ENCODE data around the gene TM4SF18.

The TM4SF18 gene

DNA sequence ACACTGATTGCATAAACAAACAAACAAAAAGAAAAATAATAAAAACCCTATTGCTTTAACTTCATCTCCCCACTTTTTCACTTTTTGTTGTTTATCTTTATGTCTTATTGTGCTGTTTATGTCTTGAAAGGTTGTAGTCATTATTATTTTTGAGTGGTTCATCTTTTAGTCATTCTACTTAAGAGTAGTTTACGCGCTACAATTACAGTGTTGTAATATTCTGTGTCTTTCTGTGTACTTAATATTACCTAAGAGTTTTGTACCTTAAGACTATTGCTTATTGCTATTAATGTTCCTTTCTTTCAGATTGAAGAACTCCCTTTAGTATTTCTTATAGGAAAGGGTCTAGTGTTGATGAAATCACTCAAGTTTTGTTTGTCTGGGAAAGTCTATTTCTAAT, 28.1 kb downstream of the TM4SF18 start:
- Histone ChIP-seq H3K36me3 (ENCODE audit: insufficient read depth, low read length) (no peaks in the 10 kb centered on the region), H3K9ac (ENCODE audit: low read depth, low read length) (no peak overlapping the region), H3K4me1 (ENCODE audit: insufficient read depth, low read length) (peaks cover 3% of the 10 kb centered on the region), H3K9me3 (ENCODE audit: control insufficient read depth, insufficient read depth, low read length) (no peaks in the 10 kb centered on the region; the same call in 1 of the 2 replicates)

DNA sequence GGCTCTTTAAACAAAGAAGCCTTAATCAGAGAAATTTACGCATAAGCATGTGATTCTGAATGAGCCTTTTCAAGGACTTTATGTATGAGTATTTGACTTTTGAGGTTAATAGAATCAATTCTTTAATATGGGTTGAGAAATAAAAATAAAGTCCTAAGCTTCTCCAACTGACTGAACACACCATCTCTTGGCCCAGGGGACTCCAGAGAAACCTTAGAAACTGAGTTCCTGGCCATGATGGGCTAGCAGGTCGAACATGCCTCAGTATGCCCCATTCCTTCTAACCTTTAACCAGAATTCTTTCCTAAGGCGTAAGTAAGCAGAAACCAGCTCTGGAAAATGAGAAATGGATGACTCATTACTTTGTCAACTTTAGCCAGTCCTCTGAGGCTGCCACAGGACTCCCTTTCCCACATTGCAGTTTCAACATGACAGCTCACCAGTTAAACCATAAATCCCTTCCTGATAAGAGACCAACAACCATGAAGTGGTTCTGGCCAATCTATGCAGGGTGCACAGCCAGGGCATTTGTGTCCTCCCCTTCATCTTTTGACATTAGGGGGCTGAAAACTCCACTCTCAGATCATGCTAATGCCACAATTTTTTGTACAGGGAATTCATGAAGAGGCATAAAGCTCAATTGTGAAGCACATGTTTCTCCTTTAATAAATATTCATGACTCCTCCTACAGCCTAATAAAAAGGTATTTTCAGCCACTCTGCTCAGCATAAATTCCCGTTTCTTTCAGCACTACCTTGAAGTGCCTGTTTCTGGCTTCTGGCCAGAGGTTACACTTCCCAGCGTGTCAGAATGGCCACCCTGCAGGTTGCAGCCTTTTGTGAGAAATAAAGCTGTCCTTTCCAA, 33.3 kb downstream of the TM4SF18 start:
- Histone ChIP-seq H3K4me1 (ENCODE audit: insufficient read depth, low read length) (peaks cover 9% of the 10 kb centered on the region), H3K9ac (ENCODE audit: low read depth, low read length) (no peak overlapping the region), H3K36me3 (ENCODE audit: insufficient read depth, low read length) (no peaks in the 10 kb centered on the region), H3K9me3 (ENCODE audit: control insufficient read depth, insufficient read depth, low read length) (no peaks in the 10 kb centered on the region; the same call in 1 of the 2 replicates)

DNA sequence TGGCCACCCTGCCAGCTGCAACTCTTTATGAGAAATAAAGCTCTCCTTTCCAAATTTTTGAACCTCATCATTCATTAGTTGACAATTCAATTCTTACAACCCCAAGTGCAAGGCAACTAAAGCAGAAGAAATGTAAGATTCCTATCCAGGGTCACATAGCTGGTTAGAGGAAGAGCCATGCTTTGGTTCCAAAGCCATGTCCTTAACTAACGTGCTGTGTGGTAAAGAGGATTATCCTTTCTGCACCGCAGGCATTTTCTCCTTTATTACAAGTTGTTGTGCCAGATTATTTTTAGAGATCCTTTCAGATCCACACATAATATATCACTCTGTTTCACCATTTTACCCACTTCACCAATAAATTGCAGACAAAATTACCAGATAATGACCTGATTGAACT, 36.5 kb downstream of the TM4SF18 start:
- Histone ChIP-seq H3K36me3 (ENCODE audit: insufficient read depth, low read length) (no peaks in the 10 kb centered on the region), H3K9ac (ENCODE audit: low read depth, low read length) (no peak overlapping the region), H3K4me1 (ENCODE audit: insufficient read depth, low read length) (peaks cover 9% of the 10 kb centered on the region), H3K9me3 (ENCODE audit: control insufficient read depth, insufficient read depth, low read length) (no peaks in the 10 kb centered on the region)

DNA sequence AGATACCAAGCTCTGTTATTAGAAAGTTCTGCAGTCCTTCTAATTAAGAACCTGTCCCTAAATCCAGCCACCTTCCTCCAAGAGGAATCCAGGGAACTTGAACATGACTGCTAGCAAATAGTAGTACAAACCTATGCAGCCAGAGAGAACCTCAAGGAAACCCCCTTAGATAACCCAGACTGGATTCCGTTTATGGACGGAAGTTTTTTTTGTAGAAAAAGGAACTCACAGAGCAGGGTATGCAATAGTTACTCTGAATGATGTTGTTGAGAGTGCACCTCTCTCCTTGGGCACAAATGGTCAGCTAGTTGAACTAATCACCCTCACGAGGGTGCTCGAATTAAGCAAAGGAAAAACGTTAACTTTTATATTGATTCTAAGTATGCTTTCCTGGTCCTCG, 40.8 kb downstream of the TM4SF18 start:
- H3K4me1 ChIP-seq (ENCODE audit: insufficient read depth, low read length), result no peaks in the 10 kb centered on the region
- no peaks in the 10 kb centered on the region for H3K9me3 ChIP-seq (ENCODE audit: control insufficient read depth, insufficient read depth, low read length)
- H3K9ac ChIP-seq (ENCODE audit: low read depth, low read length), result no peak overlapping the region
- H3K36me3 ChIP-seq (ENCODE audit: insufficient read depth, low read length), result no peaks in the 10 kb centered on the region

DNA sequence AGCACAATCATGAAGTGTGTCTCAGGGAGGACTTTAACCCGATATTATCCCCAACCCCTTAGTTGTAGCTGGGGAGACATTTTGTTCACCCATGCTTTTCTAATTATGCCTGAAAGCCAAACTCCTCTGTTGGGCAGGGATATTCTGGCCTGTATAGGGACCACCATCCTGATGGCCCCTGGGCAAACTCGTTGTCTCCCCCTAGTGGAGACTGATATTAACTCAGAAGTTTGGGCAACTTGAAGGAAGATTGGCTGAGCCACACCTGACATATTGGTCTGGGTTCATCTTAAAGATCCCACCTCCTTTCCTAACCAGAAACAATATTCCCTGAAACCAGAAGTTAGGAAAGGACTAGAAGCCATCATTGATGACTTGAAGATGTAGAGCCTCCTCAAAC, 42.3 kb downstream of the TM4SF18 start:
- no peaks in the 10 kb centered on the region for H3K4me1 ChIP-seq (ENCODE audit: insufficient read depth, low read length)
- H3K9me3 ChIP-seq (ENCODE audit: control insufficient read depth, insufficient read depth, low read length), result no peaks in the 10 kb centered on the region
- no peaks in the 10 kb centered on the region for H3K36me3 ChIP-seq (ENCODE audit: insufficient read depth, low read length)
- H3K9ac ChIP-seq (ENCODE audit: low read depth, low read length), result no peak overlapping the region

DNA sequence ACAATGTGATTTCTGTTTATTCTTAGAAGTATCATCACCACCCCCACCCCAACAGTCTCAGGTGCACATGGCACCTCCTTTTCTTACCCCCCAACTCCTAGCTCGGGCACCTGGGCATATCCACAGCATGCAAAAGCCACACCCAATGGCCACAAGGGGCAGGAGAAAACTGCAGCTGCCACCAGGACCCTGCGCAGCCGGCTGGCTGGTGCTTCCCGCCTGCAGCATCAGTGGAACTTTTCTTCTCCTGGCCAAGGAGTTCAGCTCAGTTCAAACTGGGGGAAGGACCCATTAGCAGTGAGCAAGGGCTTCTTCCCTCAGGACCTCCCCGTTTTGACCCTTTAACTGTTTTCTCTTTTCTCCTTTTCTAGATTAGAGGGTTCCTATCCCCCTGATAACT, 44.8 kb downstream of the TM4SF18 start:
- no peaks in the 10 kb centered on the region for H3K4me1 ChIP-seq (ENCODE audit: insufficient read depth, low read length)
- no peaks in the 10 kb centered on the region for H3K36me3 ChIP-seq (ENCODE audit: insufficient read depth, low read length)
- H3K9me3 ChIP-seq (ENCODE audit: control insufficient read depth, insufficient read depth, low read length), result no peaks in the 10 kb centered on the region
- H3K9ac ChIP-seq (ENCODE audit: low read depth, low read length), result no peak overlapping the region

DNA sequence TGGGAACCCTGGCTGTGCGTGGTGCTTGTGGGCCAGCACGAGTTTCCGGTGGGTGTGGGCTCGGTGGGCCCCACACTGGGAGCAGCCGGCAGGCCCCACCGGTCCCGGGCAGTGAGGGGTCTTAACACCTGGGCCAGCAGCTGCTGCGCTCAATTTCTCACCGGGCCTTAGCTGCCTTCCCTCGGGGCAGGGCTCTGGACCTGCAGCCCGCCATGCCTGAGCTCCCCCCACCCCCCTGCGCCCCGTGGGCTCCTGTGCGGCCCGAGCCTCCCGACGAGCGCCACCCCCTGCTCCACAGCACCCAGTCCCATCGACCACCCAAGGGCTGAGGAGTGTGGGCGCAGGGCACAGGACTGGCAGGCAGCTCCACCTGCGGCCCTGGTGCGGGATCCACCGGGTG, 49.4 kb downstream of the TM4SF18 start:
- Histone ChIP-seq H3K9ac (ENCODE audit: low read depth, low read length) (no peak overlapping the region), H3K36me3 (ENCODE audit: insufficient read depth, low read length) (no peaks in the 10 kb centered on the region), H3K9me3 (ENCODE audit: control insufficient read depth, insufficient read depth, low read length) (no peaks in the 10 kb centered on the region), H3K4me1 (ENCODE audit: insufficient read depth, low read length) (no peaks in the 10 kb centered on the region)

DNA sequence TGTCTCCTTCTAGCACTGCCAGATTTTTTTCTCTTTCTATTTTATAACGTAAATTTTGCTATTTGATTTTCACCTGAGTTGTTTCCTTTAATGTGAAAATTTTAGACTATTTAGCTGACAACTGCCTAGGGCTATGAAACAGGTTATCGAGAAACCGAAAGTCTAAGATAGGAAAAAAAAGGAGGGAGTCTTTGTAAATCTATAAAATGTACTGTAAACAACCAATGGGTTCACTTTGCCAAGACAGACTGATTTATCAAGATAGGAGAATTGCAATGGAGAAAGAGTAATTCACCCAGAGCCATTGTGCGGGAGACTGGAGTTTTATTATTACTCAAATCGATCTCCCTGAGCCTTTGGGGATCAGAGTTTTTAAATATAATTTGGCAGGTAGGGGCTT, 50.0 kb downstream of the TM4SF18 start:
- Histone ChIP-seq H3K4me1 (ENCODE audit: insufficient read depth, low read length) (no peaks in the 10 kb centered on the region), H3K9me3 (ENCODE audit: control insufficient read depth, insufficient read depth, low read length) (no peaks in the 10 kb centered on the region), H3K9ac (ENCODE audit: low read depth, low read length) (no peak overlapping the region), H3K36me3 (ENCODE audit: insufficient read depth, low read length) (no peaks in the 10 kb centered on the region)

DNA sequence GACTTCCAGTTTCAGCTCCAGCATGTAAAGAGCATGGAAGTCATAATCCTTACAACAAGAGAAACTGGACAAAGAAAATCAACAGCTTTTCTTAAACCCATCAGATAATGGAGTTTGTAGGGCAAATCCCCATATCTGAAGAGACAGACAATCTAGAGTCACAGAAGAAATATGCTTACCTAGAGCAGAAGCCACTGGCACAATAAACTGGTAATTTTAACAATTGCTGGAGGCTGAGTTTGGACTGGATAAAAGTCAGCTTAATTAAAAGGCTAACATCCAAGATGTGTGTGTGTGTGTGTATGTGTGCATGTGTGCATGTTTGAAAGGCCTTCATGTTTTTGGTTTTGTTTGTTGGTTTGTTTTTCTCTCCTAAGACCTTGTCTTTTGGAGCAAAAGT, 50.6 kb downstream of the TM4SF18 start:
- no peaks in the 10 kb centered on the region for H3K36me3 ChIP-seq (ENCODE audit: insufficient read depth, low read length)
- no peaks in the 10 kb centered on the region for H3K4me1 ChIP-seq (ENCODE audit: insufficient read depth, low read length)
- no peaks in the 10 kb centered on the region for H3K9me3 ChIP-seq (ENCODE audit: control insufficient read depth, insufficient read depth, low read length)
- no peak overlapping the region for H3K9ac ChIP-seq (ENCODE audit: low read depth, low read length)

DNA sequence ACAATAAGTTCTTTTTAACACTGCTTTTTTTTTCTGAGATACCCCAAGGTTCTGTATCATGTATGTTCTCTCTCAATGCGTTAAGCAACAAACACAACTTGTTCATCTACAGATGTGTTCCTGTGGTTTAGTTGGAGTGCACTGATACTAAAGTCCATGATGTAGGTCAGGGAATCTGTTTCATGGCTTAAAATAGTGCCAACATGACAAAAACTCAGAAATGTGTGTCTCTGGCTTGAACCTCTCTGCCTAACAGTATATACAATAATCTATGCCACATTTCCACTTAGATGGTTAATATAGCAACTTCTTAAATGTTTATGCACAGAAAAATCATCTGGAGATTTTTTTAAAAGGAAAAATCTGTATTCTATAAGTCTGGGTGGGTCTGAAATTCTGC, 51.1 kb downstream of the TM4SF18 start:
- no peaks in the 10 kb centered on the region for H3K36me3 ChIP-seq (ENCODE audit: insufficient read depth, low read length)
- H3K4me1 ChIP-seq (ENCODE audit: insufficient read depth, low read length), result no peaks in the 10 kb centered on the region
- no peak overlapping the region for H3K9ac ChIP-seq (ENCODE audit: low read depth, low read length)
- H3K9me3 ChIP-seq (ENCODE audit: control insufficient read depth, insufficient read depth, low read length), result no peaks in the 10 kb centered on the region

DNA sequence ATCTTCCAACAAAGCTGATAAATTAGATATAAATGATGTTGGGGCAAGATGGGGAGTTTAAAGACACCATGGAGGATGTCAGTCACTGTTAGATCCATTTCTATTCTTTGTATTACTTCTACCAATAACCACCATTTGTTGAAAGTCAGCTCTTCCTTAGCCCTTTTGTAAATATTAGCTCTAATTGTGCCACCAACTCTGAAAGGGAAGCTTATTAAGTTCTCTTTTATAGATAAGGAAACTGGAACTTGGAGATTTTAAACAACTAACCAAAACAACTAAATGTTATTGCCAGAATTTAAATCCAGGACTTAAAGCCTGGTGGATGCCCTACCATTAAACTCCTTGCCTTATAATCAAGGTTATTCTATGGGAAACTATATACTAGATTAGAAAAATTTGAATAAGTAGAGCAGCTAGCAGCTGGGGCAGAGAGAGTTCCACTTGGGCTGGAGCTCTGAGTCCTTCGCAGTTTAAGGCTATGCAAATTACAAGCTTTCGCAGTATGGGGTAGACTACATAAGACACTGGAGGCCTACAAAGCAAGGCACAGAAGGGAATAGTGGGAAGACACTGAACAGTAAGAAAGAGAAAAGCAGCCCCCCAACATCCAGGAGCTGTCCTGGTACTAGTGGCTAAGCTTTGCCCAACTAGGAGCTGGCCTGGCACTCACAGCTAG, 52.6 kb downstream of the TM4SF18 start:
- no peaks in the 10 kb centered on the region for H3K36me3 ChIP-seq (ENCODE audit: insufficient read depth, low read length)
- H3K9ac ChIP-seq (ENCODE audit: low read depth, low read length), result no peak overlapping the region
- no peaks in the 10 kb centered on the region for H3K9me3 ChIP-seq (ENCODE audit: control insufficient read depth, insufficient read depth, low read length)
- no peaks in the 10 kb centered on the region for H3K4me1 ChIP-seq (ENCODE audit: insufficient read depth, low read length)

DNA sequence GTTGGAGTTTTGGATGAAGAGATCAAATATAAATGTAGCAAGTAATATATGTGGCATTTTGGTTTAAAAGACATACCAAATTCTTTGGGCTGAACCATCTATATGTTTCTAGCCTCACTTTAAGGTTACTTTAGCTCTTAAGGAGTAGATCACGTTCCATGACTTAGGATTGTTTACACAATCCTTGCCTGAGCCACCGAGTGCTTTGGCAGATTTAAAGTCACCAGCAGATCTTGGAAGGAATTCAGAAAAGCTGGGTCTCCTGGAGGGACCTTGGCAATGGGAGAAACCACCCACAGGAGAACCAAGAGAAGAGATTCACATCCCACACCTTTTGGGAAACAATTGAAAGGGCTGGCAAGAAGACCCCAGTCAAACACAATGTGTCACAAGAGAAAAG, 54.5 kb downstream of the TM4SF18 start:
- Histone ChIP-seq H3K4me1 (ENCODE audit: insufficient read depth, low read length) (no peaks in the 10 kb centered on the region), H3K9ac (ENCODE audit: low read depth, low read length) (no peak overlapping the region), H3K36me3 (ENCODE audit: insufficient read depth, low read length) (no peaks in the 10 kb centered on the region), H3K9me3 (ENCODE audit: control insufficient read depth, insufficient read depth, low read length) (no peaks in the 10 kb centered on the region)

DNA sequence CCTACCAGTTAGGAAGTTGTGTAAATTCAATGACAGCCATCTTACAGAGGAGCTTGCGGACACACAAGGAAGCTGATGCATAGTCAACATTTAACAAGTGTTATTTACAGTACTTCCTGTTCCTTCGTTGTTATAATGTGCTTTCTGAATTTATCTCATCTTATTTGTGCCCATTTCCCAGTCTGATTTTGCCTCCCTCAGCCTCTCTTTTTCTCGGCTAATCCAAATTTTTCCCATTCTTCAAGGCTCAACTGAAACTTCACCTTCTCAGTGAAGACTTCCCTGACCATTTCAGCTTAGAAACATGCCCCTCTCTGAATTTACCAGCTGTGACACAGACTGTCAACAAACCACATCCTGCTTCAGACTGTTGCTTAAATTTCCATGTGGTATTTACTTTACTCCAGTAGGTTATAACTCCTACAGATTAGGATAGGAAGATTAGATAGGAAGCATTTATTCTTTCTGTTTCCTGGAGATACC, 56.1 kb downstream of the TM4SF18 start:
- Histone ChIP-seq H3K9ac (ENCODE audit: low read depth, low read length) (no peak overlapping the region), H3K4me1 (ENCODE audit: insufficient read depth, low read length) (no peaks in the 10 kb centered on the region), H3K36me3 (ENCODE audit: insufficient read depth, low read length) (no peaks in the 10 kb centered on the region), H3K9me3 (ENCODE audit: control insufficient read depth, insufficient read depth, low read length) (no peaks in the 10 kb centered on the region)

DNA sequence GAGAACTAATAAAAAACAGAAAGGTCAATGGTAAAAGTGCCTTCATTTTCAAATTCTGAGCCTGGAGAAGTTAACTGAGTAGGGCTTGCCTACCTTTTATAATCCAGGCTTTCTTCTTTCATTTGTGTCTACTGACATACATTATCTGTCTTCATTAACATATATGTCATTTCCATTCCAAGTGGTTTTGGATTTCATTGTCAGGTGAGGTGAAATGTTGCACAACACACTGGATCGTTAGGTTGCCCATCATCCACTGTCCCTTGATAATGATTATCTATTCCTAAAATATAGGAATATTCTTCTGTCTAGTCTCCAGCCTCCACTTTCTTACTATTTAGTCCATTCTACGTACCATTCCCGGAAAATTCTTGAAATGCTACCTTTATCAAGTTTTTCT, 56.8 kb downstream of the TM4SF18 start:
- no peaks in the 10 kb centered on the region for H3K9me3 ChIP-seq (ENCODE audit: control insufficient read depth, insufficient read depth, low read length)
- no peaks in the 10 kb centered on the region for H3K36me3 ChIP-seq (ENCODE audit: insufficient read depth, low read length)
- no peak overlapping the region for H3K9ac ChIP-seq (ENCODE audit: low read depth, low read length)
- peaks cover 4% of the 10 kb centered on the region; the same call in 1 of the 2 replicates for H3K4me1 ChIP-seq (ENCODE audit: insufficient read depth, low read length)

DNA sequence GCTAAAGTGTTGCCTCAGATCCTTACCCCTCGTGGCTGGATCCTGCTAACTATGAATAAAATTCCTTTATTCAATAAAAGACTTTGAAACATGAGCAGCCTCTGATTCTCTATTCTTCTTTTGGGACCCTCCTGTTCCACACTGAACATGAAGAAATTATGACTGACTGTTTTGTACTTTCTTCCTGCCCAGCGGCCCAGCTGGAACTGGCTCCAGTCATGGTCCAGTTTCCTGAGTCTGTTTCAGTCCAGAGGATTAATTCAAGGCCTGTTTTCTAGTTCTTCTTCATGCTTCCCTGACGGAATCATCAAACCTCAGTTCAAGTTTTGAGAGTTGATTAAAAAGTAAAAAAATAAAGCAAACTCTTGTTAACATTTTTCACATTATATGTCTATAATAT, 59.2 kb downstream of the TM4SF18 start:
- no peaks in the 10 kb centered on the region for H3K9me3 ChIP-seq (ENCODE audit: control insufficient read depth, insufficient read depth, low read length)
- no peak overlapping the region for H3K9ac ChIP-seq (ENCODE audit: low read depth, low read length)
- H3K36me3 ChIP-seq (ENCODE audit: insufficient read depth, low read length), result no peaks in the 10 kb centered on the region
- H3K4me1 ChIP-seq (ENCODE audit: insufficient read depth, low read length), result peaks cover 8% of the 10 kb centered on the region; the same call in 1 of the 2 replicates
